HepG2 (cell line): ENCODE results near the gene SAPCD2. TPM values are rescaled to one million over a fixed set of nuclear protein-coding genes. Genes with fewer than 3 reads are reported as not detected.

Experiments used
- AKAP8 ChIP-seq: sonication (generic); formaldehyde crosslinking; IDR thresholded peaks from 2 replicates; pipeline ENCODE4 v1.5.1; 2020; ENCODE audit warnings: mild to moderate bottlenecking, missing genetic modification reagents
- ATRX ChIP-seq: sonication (generic); formaldehyde crosslinking; IDR thresholded peaks from 2 replicates; pipeline ENCODE4 v1.4.0; 2020; ENCODE audit warnings: missing genetic modification reagents, borderline replicate concordance
- CBX1 ChIP-seq: IDR thresholded peaks from one replicate; pipeline ENCODE4 v1.6.1; 2016; ENCODE audit warnings: antibody characterized with exemption, low read depth
- HCFC1 ChIP-seq: fragments of 150-350 bp; IDR thresholded peaks from 2 replicates; pipeline ENCODE4 v1.6.1; 2014; ENCODE audit warnings: low read depth, low read length
- HMG20B ChIP-seq: conservative IDR thresholded peaks from 2 replicates; pipeline ENCODE4 v1.6.1; 2016; ENCODE audit warnings: missing genetic modification reagents, missing compliant biosample characterization
- HOXA9 ChIP-seq: sonication (generic); formaldehyde crosslinking; IDR thresholded peaks from 2 replicates; pipeline ENCODE4 v1.8.1; 2022; ENCODE audit warnings: missing genetic modification reagents, mild to moderate bottlenecking, moderate library complexity, borderline replicate concordance
- MED13 ChIP-seq: sonication (generic); formaldehyde crosslinking; IDR thresholded peaks from 2 replicates; pipeline ENCODE4 v1.5.0; 2020; ENCODE audit warnings: missing genetic modification reagents
- NPAS2 ChIP-seq: sonication (generic); formaldehyde crosslinking; IDR thresholded peaks from 2 replicates; pipeline ENCODE4 v1.8.0; 2022; ENCODE audit warnings: mild to moderate bottlenecking, missing genetic modification reagents, borderline replicate concordance
- RFXAP ChIP-seq: sonication (generic); formaldehyde crosslinking; IDR thresholded peaks from 2 replicates; pipeline ENCODE4 v1.4.0; 2020; ENCODE audit warnings: missing genetic modification reagents, borderline replicate concordance
- SP4 ChIP-seq: sonication (generic); formaldehyde crosslinking; IDR thresholded peaks from 2 replicates; pipeline ENCODE4 v1.8.1; 2023; ENCODE audit warnings: mild to moderate bottlenecking, missing genetic modification reagents
- SSRP1 ChIP-seq: IDR thresholded peaks from 2 replicates; pipeline ENCODE4 v1.6.1; 2016; ENCODE audit warnings: control low read depth
- THYN1 ChIP-seq: sonication (generic); formaldehyde crosslinking; IDR thresholded peaks from 2 replicates; pipeline ENCODE4 v1.8.1; 2023; ENCODE audit warnings: low read depth, mild to moderate bottlenecking, moderate library complexity, missing genetic modification reagents, borderline replicate concordance
- ZC3H4 ChIP-seq: sonication (generic); formaldehyde crosslinking; IDR thresholded peaks from 2 replicates; pipeline ENCODE4 v1.4.0; 2020; ENCODE audit warnings: missing genetic modification reagents, borderline replicate concordance
- ZFP41 ChIP-seq: sonication (generic); formaldehyde crosslinking; IDR thresholded peaks from 2 replicates; pipeline ENCODE4 v1.4.0; 2020; ENCODE audit warnings: mild to moderate bottlenecking, missing genetic modification reagents, borderline replicate concordance
- ZNF20 ChIP-seq: sonication (generic); formaldehyde crosslinking; IDR thresholded peaks from 2 replicates; pipeline ENCODE4 v1.4.0; 2020; ENCODE audit warnings: mild to moderate bottlenecking, moderate library complexity, missing genetic modification reagents
- ZNF766 ChIP-seq: sonication (generic); formaldehyde crosslinking; IDR thresholded peaks from 2 replicates; pipeline ENCODE4 v1.5.0; 2020; ENCODE audit warnings: missing genetic modification reagents, borderline replicate concordance
- ZNF781 ChIP-seq: sonication (generic); formaldehyde crosslinking; IDR thresholded peaks from 2 replicates; pipeline ENCODE4 v1.5.1; 2020; ENCODE audit warnings: borderline replicate concordance, mild to moderate bottlenecking, missing genetic modification reagents; ENCODE audit errors: not compliant biosample characterization
- polyA plus RNA-seq, 8 experiments: library from polyadenylated mRNA; depleted of rRNA in 3 of 8; stranded (reverse) in 7 of 8; unstranded in 1 of 8; fragments of >200 nt; fragmentation: Illumina TruSeq in 4 of 8; extraction: Trizol in 4 of 8; gene quantifications; 2 replicates each; pipeline versions ENCODE4 v1.2.1 to v1.2.3, GENCODE V29; 2011 to 2016; ENCODE audit warnings: low read depth in 4 of 8, missing spikeins in 1 of 8, mixed read lengths in 1 of 8; ENCODE audit not compliant: insufficient read depth in 1 of 8
- total RNA-seq, 5 experiments: library from RNA; depleted of rRNA; stranded (reverse); fragments of >200 nt; fragmentation: Illumina TruSeq; extraction: Trizol; gene quantifications; 2 replicates each; pipeline ENCODE4 v1.2.3, GENCODE V29; 2016; ENCODE audit warnings: low read depth in 1 of 5
- TF ChIP-seq, protein P1 (sequence below): sonication (generic); formaldehyde crosslinking; IDR thresholded peaks from 2 replicates; pipeline ENCODE4 v1.4.0; 2020; ENCODE audit warnings: missing genetic modification reagents
- TF ChIP-seq, protein P2 (sequence below): sonication (generic); formaldehyde crosslinking; conservative IDR thresholded peaks from 2 replicates; pipeline ENCODE4 v1.4.0; 2020; ENCODE audit warnings: missing genetic modification reagents
- TF ChIP-seq, protein P3 (sequence below): sonication (generic); formaldehyde crosslinking; IDR thresholded peaks from 2 replicates; pipeline ENCODE4 v1.4.0; 2020; ENCODE audit warnings: missing genetic modification reagents; ENCODE audit errors: not compliant biosample characterization
- TF ChIP-seq, protein P4 (sequence below): sonication (generic); formaldehyde crosslinking; conservative IDR thresholded peaks from 2 replicates; pipeline ENCODE4 v1.4.0; 2020; ENCODE audit warnings: missing genetic modification reagents
- TF ChIP-seq, protein P5 (sequence below): sonication (generic); formaldehyde crosslinking; IDR thresholded peaks from 2 replicates; pipeline ENCODE4 v1.9.0; 2021; ENCODE audit warnings: missing genetic modification reagents, mild to moderate bottlenecking, borderline replicate concordance

The SAPCD2 gene
- total and polyA plus RNA-seq, 2 of the 13 experiments (the other 11 are each of a cell fraction or from before 2014, with no cell fraction given) = 21.9 to 42.8 TPM

DNA sequence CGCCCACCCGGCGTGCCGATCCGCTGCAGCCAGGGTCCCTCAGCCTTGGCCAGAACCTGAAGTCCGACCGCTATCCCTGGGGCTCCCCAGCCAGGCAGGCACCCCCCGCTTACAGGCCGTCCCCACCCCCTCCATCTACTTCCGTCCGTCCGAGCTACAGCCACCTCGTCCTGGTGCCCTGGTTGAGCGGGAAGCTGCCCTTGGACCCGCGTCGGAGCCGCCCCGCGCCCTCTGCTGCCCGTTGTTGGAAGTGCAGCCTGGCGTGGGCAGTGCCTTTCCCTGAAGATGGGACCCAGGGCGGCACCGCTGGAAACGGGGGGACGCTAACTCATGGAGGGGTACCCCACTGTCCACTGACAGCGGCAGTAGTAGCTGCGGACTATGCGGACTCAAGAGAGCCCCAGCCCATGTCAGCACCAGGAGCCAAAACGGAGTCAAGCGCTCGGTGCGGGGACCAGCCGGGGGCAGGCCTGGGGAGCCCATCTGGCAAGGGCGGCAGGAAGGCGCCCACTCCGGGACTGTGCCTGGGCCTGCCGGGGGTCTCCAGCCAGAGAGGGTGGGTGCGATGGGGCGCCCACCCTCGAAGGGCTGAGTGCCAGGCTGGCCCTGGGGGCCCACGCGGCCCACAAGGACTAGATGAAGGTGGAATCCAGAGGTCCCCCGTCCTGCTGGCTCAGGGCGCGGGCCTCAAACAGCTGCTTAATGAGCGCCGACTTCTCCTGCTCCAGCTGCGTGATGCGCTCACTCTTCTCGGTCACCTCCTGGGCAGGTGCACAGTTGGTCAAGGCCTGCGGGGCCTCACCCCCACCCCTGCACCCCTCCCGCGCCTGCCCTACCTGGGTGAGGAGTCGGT is 6.1 kb downstream of the SAPCD2 start (continued):
- TF ChIP-seq, protein P1, sequence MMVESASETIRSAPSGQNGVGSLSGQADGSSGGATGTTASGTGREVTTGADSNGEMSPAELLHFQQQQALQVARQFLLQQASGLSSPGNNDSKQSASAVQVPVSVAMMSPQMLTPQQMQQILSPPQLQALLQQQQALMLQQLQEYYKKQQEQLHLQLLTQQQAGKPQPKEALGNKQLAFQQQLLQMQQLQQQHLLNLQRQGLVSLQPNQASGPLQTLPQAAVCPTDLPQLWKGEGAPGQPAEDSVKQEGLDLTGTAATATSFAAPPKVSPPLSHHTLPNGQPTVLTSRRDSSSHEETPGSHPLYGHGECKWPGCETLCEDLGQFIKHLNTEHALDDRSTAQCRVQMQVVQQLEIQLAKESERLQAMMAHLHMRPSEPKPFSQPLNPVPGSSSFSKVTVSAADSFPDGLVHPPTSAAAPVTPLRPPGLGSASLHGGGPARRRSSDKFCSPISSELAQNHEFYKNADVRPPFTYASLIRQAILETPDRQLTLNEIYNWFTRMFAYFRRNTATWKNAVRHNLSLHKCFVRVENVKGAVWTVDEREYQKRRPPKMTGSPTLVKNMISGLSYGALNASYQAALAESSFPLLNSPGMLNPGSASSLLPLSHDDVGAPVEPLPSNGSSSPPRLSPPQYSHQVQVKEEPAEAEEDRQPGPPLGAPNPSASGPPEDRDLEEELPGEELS = no peak
- no peak for TF ChIP-seq HOXA9
- TF ChIP-seq THYN1 (CRISPR knock-in tag) = no peak
- no peak for TF ChIP-seq ZNF766 (CRISPR knock-in tag)
- no peak for TF ChIP-seq ZFP41 (CRISPR knock-in tag)
- no peak for TF ChIP-seq ZNF20 (CRISPR knock-in tag)
- TF ChIP-seq, protein P2, sequence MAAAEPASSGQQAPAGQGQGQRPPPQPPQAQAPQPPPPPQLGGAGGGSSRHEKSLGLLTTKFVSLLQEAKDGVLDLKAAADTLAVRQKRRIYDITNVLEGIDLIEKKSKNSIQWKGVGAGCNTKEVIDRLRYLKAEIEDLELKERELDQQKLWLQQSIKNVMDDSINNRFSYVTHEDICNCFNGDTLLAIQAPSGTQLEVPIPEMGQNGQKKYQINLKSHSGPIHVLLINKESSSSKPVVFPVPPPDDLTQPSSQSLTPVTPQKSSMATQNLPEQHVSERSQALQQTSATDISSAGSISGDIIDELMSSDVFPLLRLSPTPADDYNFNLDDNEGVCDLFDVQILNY (CRISPR knock-in tag) = no peak; the same call in 1 of the 2 replicates
- TF ChIP-seq SSRP1 = no peak
- no peak for TF ChIP-seq ZC3H4
- TF ChIP-seq, protein P3, sequence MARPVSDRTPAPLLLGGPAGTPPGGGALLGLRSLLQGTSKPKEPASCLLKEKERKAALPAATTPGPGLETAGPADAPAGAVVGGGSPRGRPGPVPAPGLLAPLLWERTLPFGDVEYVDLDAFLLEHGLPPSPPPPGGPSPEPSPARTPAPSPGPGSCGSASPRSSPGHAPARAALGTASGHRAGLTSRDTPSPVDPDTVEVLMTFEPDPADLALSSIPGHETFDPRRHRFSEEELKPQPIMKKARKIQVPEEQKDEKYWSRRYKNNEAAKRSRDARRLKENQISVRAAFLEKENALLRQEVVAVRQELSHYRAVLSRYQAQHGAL (CRISPR knock-in tag) = no peak
- no peak for TF ChIP-seq NPAS2
- TF ChIP-seq MED13 (CRISPR knock-in tag) = no peak
- TF ChIP-seq, protein P4, sequence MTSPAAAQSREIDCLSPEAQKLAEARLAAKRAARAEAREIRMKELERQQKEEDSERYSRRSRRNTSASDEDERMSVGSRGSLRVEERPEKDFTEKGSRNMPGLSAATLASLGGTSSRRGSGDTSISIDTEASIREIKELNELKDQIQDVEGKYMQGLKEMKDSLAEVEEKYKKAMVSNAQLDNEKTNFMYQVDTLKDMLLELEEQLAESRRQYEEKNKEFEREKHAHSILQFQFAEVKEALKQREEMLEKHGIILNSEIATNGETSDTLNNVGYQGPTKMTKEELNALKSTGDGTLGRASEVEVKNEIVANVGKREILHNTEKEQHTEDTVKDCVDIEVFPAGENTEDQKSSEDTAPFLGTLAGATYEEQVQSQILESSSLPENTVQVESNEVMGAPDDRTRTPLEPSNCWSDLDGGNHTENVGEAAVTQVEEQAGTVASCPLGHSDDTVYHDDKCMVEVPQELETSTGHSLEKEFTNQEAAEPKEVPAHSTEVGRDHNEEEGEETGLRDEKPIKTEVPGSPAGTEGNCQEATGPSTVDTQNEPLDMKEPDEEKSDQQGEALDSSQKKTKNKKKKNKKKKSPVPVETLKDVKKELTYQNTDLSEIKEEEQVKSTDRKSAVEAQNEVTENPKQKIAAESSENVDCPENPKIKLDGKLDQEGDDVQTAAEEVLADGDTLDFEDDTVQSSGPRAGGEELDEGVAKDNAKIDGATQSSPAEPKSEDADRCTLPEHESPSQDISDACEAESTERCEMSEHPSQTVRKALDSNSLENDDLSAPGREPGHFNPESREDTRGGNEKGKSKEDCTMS (CRISPR knock-in tag) = no peak
- TF ChIP-seq SP4 (CRISPR knock-in tag) = no peak
- TF ChIP-seq, protein P5, sequence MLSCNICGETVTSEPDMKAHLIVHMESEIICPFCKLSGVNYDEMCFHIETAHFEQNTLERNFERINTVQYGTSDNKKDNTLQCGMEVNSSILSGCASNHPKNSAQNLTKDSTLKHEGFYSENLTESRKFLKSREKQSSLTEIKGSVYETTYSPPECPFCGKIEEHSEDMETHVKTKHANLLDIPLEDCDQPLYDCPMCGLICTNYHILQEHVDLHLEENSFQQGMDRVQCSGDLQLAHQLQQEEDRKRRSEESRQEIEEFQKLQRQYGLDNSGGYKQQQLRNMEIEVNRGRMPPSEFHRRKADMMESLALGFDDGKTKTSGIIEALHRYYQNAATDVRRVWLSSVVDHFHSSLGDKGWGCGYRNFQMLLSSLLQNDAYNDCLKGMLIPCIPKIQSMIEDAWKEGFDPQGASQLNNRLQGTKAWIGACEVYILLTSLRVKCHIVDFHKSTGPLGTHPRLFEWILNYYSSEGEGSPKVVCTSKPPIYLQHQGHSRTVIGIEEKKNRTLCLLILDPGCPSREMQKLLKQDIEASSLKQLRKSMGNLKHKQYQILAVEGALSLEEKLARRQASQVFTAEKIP (CRISPR knock-in tag) = no peak
- no peak for TF ChIP-seq HCFC1
- TF ChIP-seq ZNF781 (CRISPR knock-in tag) = no peak
- TF ChIP-seq RFXAP (CRISPR knock-in tag) = no peak
- TF ChIP-seq AKAP8 (CRISPR knock-in tag) = no peak
- no peak for TF ChIP-seq HMG20B (CRISPR knock-in tag)
- TF ChIP-seq CBX1 = peak; percentile 62
- TF ChIP-seq ATRX (CRISPR knock-in tag) = no peak
